BLaER1 (cell line): ENCODE measurements around the gene KHNYN.
A peak's percentile ranks its signal among the peaks of the same experiment; 100 is the strongest.

Experiments
- H3K27ac ChIP-seq: shearing (Covaris generic); formaldehyde crosslinking; 2 replicates; pipeline ENCODE4 v1.8.1; 2022
- H3K27me3 ChIP-seq: shearing (Covaris generic); formaldehyde crosslinking; 2 replicates; pipeline ENCODE4 v1.8.1; 2022
- H3K36me3 ChIP-seq: shearing (Covaris generic); formaldehyde crosslinking; 2 replicates; pipeline ENCODE4 v1.8.1; 2022
- H3K4me1 ChIP-seq: shearing (Covaris generic); formaldehyde crosslinking; 2 replicates; pipeline ENCODE4 v1.8.1; 2022
- H3K4me2 ChIP-seq: shearing (Covaris generic); formaldehyde crosslinking; 2 replicates; pipeline ENCODE4 v1.8.1; 2022
- H3K4me3 ChIP-seq: shearing (Covaris generic); formaldehyde crosslinking; 2 replicates; pipeline ENCODE4 v1.8.1; 2022
- H3K9ac ChIP-seq: shearing (Covaris generic); formaldehyde crosslinking; 2 replicates; pipeline ENCODE4 v1.8.1; 2022
- H3K9me3 ChIP-seq: shearing (Covaris generic); formaldehyde crosslinking; 2 replicates; pipeline ENCODE4 v1.8.1; 2022
- H4K20me1 ChIP-seq: shearing (Covaris generic); formaldehyde crosslinking; 2 replicates; pipeline ENCODE4 v1.8.1; 2022
- Cebpa-rat ChIP-seq: shearing (Covaris generic); IDR thresholded peaks from 2 replicates; pipeline ENCODE4 v1.8.1; 2022

Gene KHNYN

GRCh38 chr14:24399999-24400718 lies 29.6 kb upstream of the KHNYN start:
- Histone ChIP-seq H4K20me1 (peaks cover 49% of the 10 kb centered on the region), H3K4me1 (peaks cover 87% of the 10 kb centered on the region), H3K9ac (peak overlapping the region; percentile 80), H3K36me3 (peaks cover 25% of the 10 kb centered on the region), H3K4me2 (peak overlapping the region; percentile 99), H3K9me3 (no peaks in the 10 kb centered on the region), H3K27ac (peak overlapping the region; percentile 75), H3K4me3 (peak overlapping the region; percentile 77), H3K27me3 (no peaks in the 10 kb centered on the region)
- no peak for TF ChIP-seq Cebpa-rat

- no peak for TF ChIP-seq Cebpa-rat
- Histone ChIP-seq H3K36me3 (peaks cover 44% of the 10 kb centered on the region), H4K20me1 (peaks cover 49% of the 10 kb centered on the region), H3K27me3 (no peaks in the 10 kb centered on the region), H3K9me3 (no peaks in the 10 kb centered on the region), H3K4me1 (peaks cover 77% of the 10 kb centered on the region), H3K27ac (peak overlapping the region; percentile 44; the same call in 1 of the 2 replicates), H3K4me2 (peak overlapping the region; percentile 99), H3K9ac (peak overlapping the region; percentile 80), H3K4me3 (peak overlapping the region; percentile 77; the same call in 1 of the 2 replicates)
Observed at GRCh38 chr14:24401810-24402702, 27.7 kb upstream of the KHNYN start.

- H4K20me1 ChIP-seq, result peaks cover 49% of the 10 kb centered on the region
- TF ChIP-seq Cebpa-rat, result no peak
- peak overlapping the region; percentile 24; the same call in 1 of the 2 replicates for H3K4me2 ChIP-seq
- peaks cover 58% of the 10 kb centered on the region for H3K36me3 ChIP-seq
- no peak overlapping the region for H3K27ac ChIP-seq
- no peak overlapping the region for H3K9ac ChIP-seq
- H3K4me1 ChIP-seq, result peaks cover 78% of the 10 kb centered on the region
- H3K4me3 ChIP-seq, result no peak overlapping the region
- H3K27me3 ChIP-seq, result no peaks in the 10 kb centered on the region
- no peaks in the 10 kb centered on the region for H3K9me3 ChIP-seq
Observed at GRCh38 chr14:24403294-24403998, 26.3 kb upstream of the KHNYN start.

GRCh38 chr14:24404814-24405213 lies 24.9 kb upstream of the KHNYN start:
- H3K9me3 ChIP-seq, result no peaks in the 10 kb centered on the region
- H3K36me3 ChIP-seq, result peaks cover 64% of the 10 kb centered on the region
- peaks cover 87% of the 10 kb centered on the region for H3K4me1 ChIP-seq
- peak overlapping the region; percentile 26 for H3K4me2 ChIP-seq
- H3K4me3 ChIP-seq, result no peak overlapping the region
- no peaks in the 10 kb centered on the region for H3K27me3 ChIP-seq
- no peak overlapping the region for H3K27ac ChIP-seq
- TF ChIP-seq Cebpa-rat, result no peak
- peaks cover 56% of the 10 kb centered on the region for H4K20me1 ChIP-seq
- H3K9ac ChIP-seq, result no peak overlapping the region

- Histone ChIP-seq H4K20me1 (peaks cover 42% of the 10 kb centered on the region), H3K4me3 (no peak overlapping the region), H3K27ac (peak overlapping the region; percentile 45; the same call in 1 of the 2 replicates), H3K4me1 (peaks cover 87% of the 10 kb centered on the region), H3K9me3 (no peaks in the 10 kb centered on the region), H3K9ac (no peak overlapping the region), H3K4me2 (0 out of 2 replicates have a peak overlapping the region, but pooled peaks have one; percentile 0), H3K27me3 (no peaks in the 10 kb centered on the region), H3K36me3 (peaks cover 77% of the 10 kb centered on the region)
- no peak for TF ChIP-seq Cebpa-rat
Observed at GRCh38 chr14:24406416-24406815, 23.3 kb upstream of the KHNYN start.

GRCh38 chr14:24407608-24408325 lies 22.0 kb upstream of the KHNYN start:
- Histone ChIP-seq H3K4me3 (no peak overlapping the region; the same call in 1 of the 2 replicates), H3K4me1 (peaks cover 81% of the 10 kb centered on the region), H3K9ac (peak overlapping the region; percentile 57; the same call in 1 of the 2 replicates), H3K27me3 (no peaks in the 10 kb centered on the region), H3K27ac (peak overlapping the region; percentile 81), H3K36me3 (peaks cover 83% of the 10 kb centered on the region), H3K9me3 (no peaks in the 10 kb centered on the region), H4K20me1 (peaks cover 28% of the 10 kb centered on the region), H3K4me2 (peak overlapping the region; percentile 92)
- no peak for TF ChIP-seq Cebpa-rat

- H3K9ac ChIP-seq, result peak overlapping the region; percentile 57
- H3K36me3 ChIP-seq, result peaks cover 84% of the 10 kb centered on the region
- no peak overlapping the region for H3K4me3 ChIP-seq
Observed at GRCh38 chr14:24408764-24409163, 21.0 kb upstream of the KHNYN start.

GRCh38 chr14:24409192-24409591 lies 20.6 kb upstream of the KHNYN start:
- peaks cover 66% of the 10 kb centered on the region for H3K4me1 ChIP-seq
- H3K9me3 ChIP-seq, result no peaks in the 10 kb centered on the region
- peak overlapping the region; percentile 57 for H3K9ac ChIP-seq
- H3K27ac ChIP-seq, result peak overlapping the region; percentile 81
- TF ChIP-seq Cebpa-rat, result no peak
- H4K20me1 ChIP-seq, result peaks cover 16% of the 10 kb centered on the region; the same call in 1 of the 2 replicates
- peak overlapping the region; percentile 92 for H3K4me2 ChIP-seq
- H3K36me3 ChIP-seq, result peaks cover 87% of the 10 kb centered on the region
- H3K27me3 ChIP-seq, result no peaks in the 10 kb centered on the region
- 0 out of 2 replicates have a peak overlapping the region, but pooled peaks have one; percentile 28 for H3K4me3 ChIP-seq

More at GRCh38 chr14:24408764-24409163, 21.0 kb upstream of the KHNYN start:
- Histone ChIP-seq H3K27ac (peak overlapping the region; percentile 81), H4K20me1 (peaks cover 20% of the 10 kb centered on the region), H3K4me1 (peaks cover 71% of the 10 kb centered on the region), H3K9me3 (no peaks in the 10 kb centered on the region), H3K27me3 (no peaks in the 10 kb centered on the region), H3K4me2 (peak overlapping the region; percentile 92)
- no peak for TF ChIP-seq Cebpa-rat

- Histone ChIP-seq H3K27ac (peak overlapping the region; percentile 81), H3K4me2 (peak overlapping the region; percentile 92), H3K36me3 (peaks cover 89% of the 10 kb centered on the region), H3K27me3 (no peaks in the 10 kb centered on the region), H3K9ac (no peak overlapping the region), H3K9me3 (no peaks in the 10 kb centered on the region), H3K4me1 (peaks cover 60% of the 10 kb centered on the region), H3K4me3 (no peak overlapping the region), H4K20me1 (0 out of 2 replicates have a peak, but pooled peaks cover 8% of the 10 kb centered on the region)
- no peak for TF ChIP-seq Cebpa-rat
Observed at GRCh38 chr14:24409956-24410355, 19.8 kb upstream of the KHNYN start.
